OCI-LY3 (cell line): Measurements from ENCODE around the gene CYTH1.

ENCODE experiments used
- H2AFZ ChIP-seq: fragments of 200-600, 300-600 bp; shearing (Covaris generic); 2 replicates; pipeline ENCODE4 v1.6.0; 2014; ENCODE audit warnings: antibody characterized with exemption, low read depth, low read length
- H3K27ac ChIP-seq: fragments of 200-600, 300-600 bp; sonication (generic); 2 replicates; pipeline ENCODE4 v1.5.1; 2014; ENCODE audit warnings: mild to moderate bottlenecking, low read length, moderate library complexity, mixed read lengths
- H3K27me3 ChIP-seq: fragments of 200-600, 300-600 bp; sonication (generic); 2 replicates; pipeline ENCODE4 v1.6.1; 2014; ENCODE audit warnings: low read depth, low read length, mixed read lengths
- H3K36me3 ChIP-seq: fragments of 200-600, 300-600 bp; sonication (generic); replicated peaks from 2 replicates; pipeline ENCODE3; 2014; ENCODE audit warnings: low read depth, low read length, mixed read lengths
- H3K4me1 ChIP-seq: fragments of 300-600, 200-600 bp; sonication (generic); 2 replicates; pipeline ENCODE4 v1.6.1; 2014; ENCODE audit warnings: low read length, mixed read lengths
- H3K4me2 ChIP-seq: fragments of 200-600, 300-600 bp; sonication (generic); 2 replicates; pipeline ENCODE4 v1.6.1; 2014; ENCODE audit warnings: low read length, mixed read lengths
- H3K4me3 ChIP-seq: fragments of 300-600, 200-600 bp; sonication (generic); 2 replicates; pipeline ENCODE4 v1.5.1; 2014; ENCODE audit warnings: antibody characterized with exemption, mild to moderate bottlenecking, low read length, moderate library complexity
- H3K79me2 ChIP-seq: fragments of 300-600, 200-600 bp; shearing (Covaris generic); 2 replicates; pipeline ENCODE4 v1.6.1; 2014; ENCODE audit warnings: mild to moderate bottlenecking, low read length, mixed read lengths
- H3K9ac ChIP-seq: fragments of 300-600, 200-600 bp; shearing (Covaris generic); 2 replicates; pipeline ENCODE4 v1.6.0; 2014; ENCODE audit warnings: mild to moderate bottlenecking, low read length, moderate library complexity
- H3K9me3 ChIP-seq: fragments of 200-600, 300-600 bp; shearing (Covaris generic); 2 replicates; pipeline ENCODE4 v1.6.1; 2014; ENCODE audit warnings: low read length, mixed read lengths; ENCODE audit not compliant: insufficient read depth
- H4K20me1 ChIP-seq: fragments of 200-600, 300-600 bp; sonication (generic); 2 replicates; pipeline ENCODE4 v1.6.1; 2016; ENCODE audit warnings: low read length, mixed read lengths; ENCODE audit not compliant: insufficient read depth
- CTCF ChIP-seq: fragments of 200-600, 300-600 bp; sonication (generic); IDR thresholded peaks from 2 replicates; pipeline ENCODE4 v1.5.1; 2014; ENCODE audit warnings: antibody characterized with exemption, low read length, low read depth
- EZH2phosphoT487 ChIP-seq: fragments of 200-600 bp; shearing (Covaris generic); IDR thresholded peaks from 2 replicates; pipeline ENCODE4 v1.6.1; 2018; ENCODE audit warnings: antibody characterized with exemption, mixed run types, low read depth

Gene CYTH1

GRCh38 chr17:78795861-78796516, 13.9 kb upstream of the CYTH1 start:
- Histone ChIP-seq H3K9ac (no peak overlapping the region), H3K27ac (no peak overlapping the region), H3K4me2 (no peak overlapping the region), H3K27me3 (no peaks in the 10 kb centered on the region), H3K36me3 (peaks cover 53% of the 10 kb centered on the region), H3K79me2 (peaks cover 5% of the 10 kb centered on the region; the same call in 1 of the 2 replicates), H3K4me1 (no peaks in the 10 kb centered on the region), H2AFZ (no peak overlapping the region), H4K20me1 (0 out of 2 replicates have a peak, but pooled peaks cover 4% of the 10 kb centered on the region), H3K9me3 (no peaks in the 10 kb centered on the region), H3K4me3 (no peak overlapping the region)
- no peak for TF ChIP-seq EZH2phosphoT487
- TF ChIP-seq CTCF, result no peak

- no peaks in the 10 kb centered on the region for H3K27me3 ChIP-seq
- no peak overlapping the region for H3K4me3 ChIP-seq
- H4K20me1 ChIP-seq, result 0 out of 2 replicates have a peak, but pooled peaks cover 4% of the 10 kb centered on the region
- no peak overlapping the region for H3K9ac ChIP-seq
- peaks cover 50% of the 10 kb centered on the region for H3K36me3 ChIP-seq
- H3K27ac ChIP-seq, result no peak overlapping the region
- no peak overlapping the region for H3K4me2 ChIP-seq
- no peak for TF ChIP-seq EZH2phosphoT487
- TF ChIP-seq CTCF, result no peak
- H3K4me1 ChIP-seq, result no peaks in the 10 kb centered on the region
- no peaks in the 10 kb centered on the region for H3K9me3 ChIP-seq
- H3K79me2 ChIP-seq, result peaks cover 5% of the 10 kb centered on the region; the same call in 1 of the 2 replicates
- H2AFZ ChIP-seq, result no peak overlapping the region
Observed at GRCh38 chr17:78794864-78795640, 13.0 kb upstream of the CYTH1 start.

GRCh38 chr17:78794399-78794798, 12.3 kb upstream of the CYTH1 start:
- H3K79me2 ChIP-seq, result peaks cover 3% of the 10 kb centered on the region; the same call in 1 of the 2 replicates
- H3K9me3 ChIP-seq, result no peaks in the 10 kb centered on the region
- no peak overlapping the region for H2AFZ ChIP-seq
- no peaks in the 10 kb centered on the region for H3K27me3 ChIP-seq
- H3K4me1 ChIP-seq, result no peaks in the 10 kb centered on the region
- peaks cover 48% of the 10 kb centered on the region for H3K36me3 ChIP-seq
- H3K27ac ChIP-seq, result no peak overlapping the region
- no peak overlapping the region for H3K9ac ChIP-seq
- TF ChIP-seq CTCF (no peak), EZH2phosphoT487 (no peak)
- no peak overlapping the region for H3K4me2 ChIP-seq
- no peak overlapping the region for H3K4me3 ChIP-seq
- 0 out of 2 replicates have a peak, but pooled peaks cover 4% of the 10 kb centered on the region for H4K20me1 ChIP-seq

- 0 out of 2 replicates have a peak, but pooled peaks cover 4% of the 10 kb centered on the region for H4K20me1 ChIP-seq
- H3K4me3 ChIP-seq, result no peak overlapping the region
- H2AFZ ChIP-seq, result no peak overlapping the region
- no peaks in the 10 kb centered on the region for H3K9me3 ChIP-seq
- no peak overlapping the region for H3K4me2 ChIP-seq
- TF ChIP-seq CTCF, result no peak
- TF ChIP-seq EZH2phosphoT487, result no peak
- H3K4me1 ChIP-seq, result no peaks in the 10 kb centered on the region
- no peaks in the 10 kb centered on the region for H3K79me2 ChIP-seq
- H3K27ac ChIP-seq, result no peak overlapping the region
- no peak overlapping the region for H3K9ac ChIP-seq
- H3K27me3 ChIP-seq, result no peaks in the 10 kb centered on the region
- H3K36me3 ChIP-seq, result peaks cover 45% of the 10 kb centered on the region
Observed at GRCh38 chr17:78793968-78794367, 11.9 kb upstream of the CYTH1 start.
